Nephron progenitor cell (in vitro differentiated cells): ENCODE results near the gene SLC15A3.
A peak's percentile ranks its signal among the peaks of the same experiment; 100 is the strongest.

Experiments
- DNase-seq: peaks from one replicate; pipeline ENCODE4 v3.0.0; 2021
- H3K27ac Mint-ChIP-seq: 2 replicates; pipeline ENCODE4 v1.8.0; 2021; ENCODE audit warnings: mild to moderate bottlenecking, moderate library complexity, mixed read lengths
- H3K27me3 Mint-ChIP-seq: 2 replicates; pipeline ENCODE4 v1.8.0; 2021; ENCODE audit warnings: mild to moderate bottlenecking, low read depth, mixed read lengths; ENCODE audit not compliant: poor library complexity
- H3K36me3 Mint-ChIP-seq: 2 replicates; pipeline ENCODE4 v1.8.0; 2021; ENCODE audit warnings: low read depth, mixed read lengths
- H3K4me1 Mint-ChIP-seq: 2 replicates; pipeline ENCODE4 v1.8.0; 2021; ENCODE audit warnings: mixed read lengths
- H3K4me3 Mint-ChIP-seq: 2 replicates; pipeline ENCODE4 v1.8.0; 2021; ENCODE audit warnings: mild to moderate bottlenecking, moderate library complexity, mixed read lengths
- H3K9me3 Mint-ChIP-seq: 2 replicates; pipeline ENCODE4 v1.8.0; 2021; ENCODE audit warnings: mild to moderate bottlenecking, moderate library complexity, mixed read lengths
- TF ChIP-seq, protein P1 (sequence below): fragments of 200-600 bp; sonication (generic); IDR thresholded peaks from 2 replicates; pipeline ENCODE4 v1.5.0; 2021; ENCODE audit warnings: antibody characterized with exemption

The SLC15A3 gene

DNA sequence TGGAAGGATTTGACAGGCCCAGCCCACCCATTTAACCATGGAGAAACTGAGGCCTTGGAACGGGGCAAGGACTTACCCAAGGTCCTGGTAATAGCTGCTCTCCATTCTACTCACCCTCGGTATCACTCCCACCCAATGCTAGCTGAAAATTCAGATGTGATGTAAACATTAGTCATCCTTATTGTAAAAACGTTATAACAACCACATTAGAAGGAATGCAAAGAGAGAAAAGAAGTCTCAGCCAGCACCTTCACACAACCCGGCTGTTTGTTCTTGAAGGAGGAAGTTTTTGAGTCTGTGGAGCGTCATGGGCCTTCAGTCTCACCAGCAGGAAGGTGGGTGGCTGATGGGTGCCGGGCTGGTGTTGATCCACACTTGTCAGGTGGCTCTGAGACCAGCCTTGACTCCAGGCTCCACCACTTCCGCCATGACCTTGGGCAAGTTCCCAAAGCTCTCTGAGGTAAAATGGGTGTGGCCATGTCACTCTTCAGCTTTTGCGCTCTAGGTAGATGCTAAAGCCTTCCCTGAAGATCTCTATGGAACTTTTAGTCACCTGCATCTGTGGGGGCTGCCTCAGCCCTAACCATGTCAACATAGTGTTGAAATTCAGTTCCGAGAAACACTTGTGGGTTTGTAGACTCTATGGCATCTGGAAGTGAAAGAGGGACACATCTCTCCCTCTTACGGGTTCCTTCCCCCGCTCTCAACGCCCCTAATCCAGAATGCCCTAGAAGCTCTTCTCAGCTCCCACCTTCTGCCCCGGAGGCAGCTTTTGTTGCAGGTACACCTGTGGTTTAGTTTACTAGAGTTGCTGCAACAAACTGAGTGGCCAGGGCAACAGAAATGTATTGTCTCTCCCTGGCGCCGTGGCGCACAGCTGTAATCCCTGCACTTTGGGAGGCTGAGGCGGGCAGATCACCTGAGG, 34.3 kb upstream of the SLC15A3 start:
- H3K4me1 Mint-ChIP-seq: peaks cover 33% of the 10 kb centered on the region
- H3K9me3 Mint-ChIP-seq: no peaks in the 10 kb centered on the region
- H3K4me3 Mint-ChIP-seq: no peak overlapping the region
- TF ChIP-seq, protein P1, sequence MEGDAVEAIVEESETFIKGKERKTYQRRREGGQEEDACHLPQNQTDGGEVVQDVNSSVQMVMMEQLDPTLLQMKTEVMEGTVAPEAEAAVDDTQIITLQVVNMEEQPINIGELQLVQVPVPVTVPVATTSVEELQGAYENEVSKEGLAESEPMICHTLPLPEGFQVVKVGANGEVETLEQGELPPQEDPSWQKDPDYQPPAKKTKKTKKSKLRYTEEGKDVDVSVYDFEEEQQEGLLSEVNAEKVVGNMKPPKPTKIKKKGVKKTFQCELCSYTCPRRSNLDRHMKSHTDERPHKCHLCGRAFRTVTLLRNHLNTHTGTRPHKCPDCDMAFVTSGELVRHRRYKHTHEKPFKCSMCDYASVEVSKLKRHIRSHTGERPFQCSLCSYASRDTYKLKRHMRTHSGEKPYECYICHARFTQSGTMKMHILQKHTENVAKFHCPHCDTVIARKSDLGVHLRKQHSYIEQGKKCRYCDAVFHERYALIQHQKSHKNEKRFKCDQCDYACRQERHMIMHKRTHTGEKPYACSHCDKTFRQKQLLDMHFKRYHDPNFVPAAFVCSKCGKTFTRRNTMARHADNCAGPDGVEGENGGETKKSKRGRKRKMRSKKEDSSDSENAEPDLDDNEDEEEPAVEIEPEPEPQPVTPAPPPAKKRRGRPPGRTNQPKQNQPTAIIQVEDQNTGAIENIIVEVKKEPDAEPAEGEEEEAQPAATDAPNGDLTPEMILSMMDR: no peak
- peaks cover 14% of the 10 kb centered on the region for H3K27me3 Mint-ChIP-seq
- H3K36me3 Mint-ChIP-seq: no peaks in the 10 kb centered on the region
- no peak for DNase-seq
- no peak overlapping the region for H3K27ac Mint-ChIP-seq

DNA sequence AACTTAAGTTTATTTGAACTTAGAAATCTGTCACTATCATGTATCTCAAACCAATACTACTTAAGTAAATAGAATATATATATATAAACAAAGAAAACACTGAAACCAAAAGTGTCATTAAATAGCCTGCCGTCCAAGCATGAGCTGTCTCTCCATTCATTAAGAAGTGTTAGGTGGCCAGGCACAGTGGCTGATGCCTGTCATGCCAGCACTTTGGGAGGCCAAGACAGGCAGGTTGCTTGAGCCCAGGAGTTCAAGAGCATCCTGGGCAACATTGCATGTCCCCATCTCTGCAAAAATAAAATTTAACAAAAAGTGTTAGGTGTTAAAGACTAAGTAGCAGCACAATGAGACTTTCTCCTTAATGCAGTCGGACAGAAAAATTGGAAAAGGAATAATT, 33.5 kb upstream of the SLC15A3 start:
- no peak for DNase-seq
- Mint-ChIP-seq H3K36me3 (no peaks in the 10 kb centered on the region), H3K4me1 (peaks cover 33% of the 10 kb centered on the region), H3K4me3 (no peak overlapping the region), H3K27ac (no peak overlapping the region), H3K9me3 (no peaks in the 10 kb centered on the region), H3K27me3 (peaks cover 14% of the 10 kb centered on the region)
- TF ChIP-seq, protein P1: no peak

DNA sequence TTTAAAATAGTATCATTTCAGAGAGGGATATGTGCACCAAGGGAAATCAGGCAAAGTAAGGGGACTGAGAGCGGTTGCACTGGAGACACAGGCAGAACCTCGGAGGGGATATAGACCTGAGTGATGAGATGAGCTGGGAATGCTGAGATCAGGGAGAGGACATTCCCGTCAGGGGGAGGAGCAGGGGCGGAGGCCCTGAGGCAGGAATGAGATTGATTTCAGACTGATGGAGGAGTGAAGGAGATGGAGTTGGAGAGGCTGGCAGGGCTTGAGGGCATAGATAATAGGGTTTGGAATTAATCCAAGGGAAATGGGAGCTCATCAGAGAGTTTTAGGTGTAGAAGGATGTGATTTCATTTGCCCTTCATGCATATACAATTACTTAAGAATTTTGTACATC, 32.7 kb upstream of the SLC15A3 start:
- Mint-ChIP-seq H3K27me3 (peaks cover 16% of the 10 kb centered on the region), H3K4me1 (peaks cover 33% of the 10 kb centered on the region), H3K4me3 (no peak overlapping the region), H3K36me3 (no peaks in the 10 kb centered on the region), H3K9me3 (no peaks in the 10 kb centered on the region), H3K27ac (no peak overlapping the region)
- TF ChIP-seq, protein P1: no peak
- no peak for DNase-seq

DNA sequence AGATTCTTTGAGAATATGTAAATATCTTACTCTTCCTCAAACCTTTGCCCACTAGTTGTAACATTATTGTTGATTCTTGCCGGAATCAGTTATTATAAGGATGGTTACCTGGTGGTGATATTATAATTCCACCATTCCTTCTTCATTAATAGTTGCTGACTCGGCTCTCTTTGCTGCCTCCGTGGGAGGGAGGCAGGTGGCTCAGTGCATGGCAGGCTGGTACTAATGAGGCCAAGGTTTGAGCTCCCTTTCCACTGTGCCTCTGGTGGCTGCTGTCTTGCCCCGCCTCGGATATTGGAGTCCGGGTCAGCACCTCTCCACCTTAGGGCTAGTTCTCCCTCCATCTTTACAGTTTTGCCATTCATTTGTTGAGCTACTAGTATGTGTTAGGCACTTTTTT, 32.2 kb upstream of the SLC15A3 start:
- Mint-ChIP-seq H3K9me3 (no peaks in the 10 kb centered on the region), H3K27me3 (peaks cover 15% of the 10 kb centered on the region), H3K27ac (no peak overlapping the region), H3K36me3 (no peaks in the 10 kb centered on the region), H3K4me3 (no peak overlapping the region), H3K4me1 (peaks cover 28% of the 10 kb centered on the region)
- TF ChIP-seq, protein P1: no peak
- no peak for DNase-seq

DNA sequence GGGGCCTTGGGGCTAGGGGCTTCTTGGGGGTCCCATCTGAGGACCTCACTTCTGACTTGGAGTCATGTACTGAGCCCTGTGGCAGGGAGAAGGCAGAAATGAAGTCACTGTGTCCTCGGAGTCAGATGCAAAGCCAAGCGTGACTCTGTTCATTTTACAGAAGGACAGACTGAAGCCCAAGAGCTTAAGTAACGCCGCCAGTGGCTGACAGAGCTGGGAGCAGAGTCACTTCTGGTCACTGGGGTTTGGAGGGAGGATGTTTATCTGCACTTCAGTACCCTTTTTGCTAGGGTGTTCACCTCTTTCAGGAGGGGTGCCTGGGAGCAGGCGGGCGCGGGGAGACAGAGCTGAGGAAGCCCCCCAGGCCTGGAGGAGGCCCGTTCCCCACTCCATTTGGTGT, 30.2 kb upstream of the SLC15A3 start:
- H3K27ac Mint-ChIP-seq: peak overlapping the region; percentile 85
- no peak overlapping the region for H3K4me3 Mint-ChIP-seq
- DNase-seq: no peak
- H3K27me3 Mint-ChIP-seq: peaks cover 11% of the 10 kb centered on the region
- TF ChIP-seq, protein P1: no peak
- H3K36me3 Mint-ChIP-seq: no peaks in the 10 kb centered on the region
- no peaks in the 10 kb centered on the region for H3K9me3 Mint-ChIP-seq
- peaks cover 38% of the 10 kb centered on the region for H3K4me1 Mint-ChIP-seq

DNA sequence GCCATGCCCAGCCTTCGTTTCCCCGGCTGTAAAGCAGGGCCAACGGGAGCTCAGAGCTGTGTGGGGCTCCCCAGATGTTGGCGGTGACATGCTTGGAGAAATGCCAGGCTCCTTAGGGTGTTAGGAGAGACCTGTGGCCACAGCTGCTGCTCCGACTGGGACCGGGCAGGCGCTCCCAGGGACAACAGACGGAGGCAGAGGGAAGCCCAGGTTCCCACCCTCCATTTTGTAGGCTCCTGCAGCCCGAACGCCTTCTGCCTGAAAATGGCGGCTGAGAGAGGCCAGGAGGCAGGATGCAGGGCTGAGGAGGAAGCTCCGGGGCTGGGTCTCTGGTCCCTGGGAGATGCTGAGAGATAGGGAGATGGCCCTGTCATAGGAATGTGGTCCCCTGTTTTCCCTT, 29.5 kb upstream of the SLC15A3 start:
- H3K27ac Mint-ChIP-seq: no peak overlapping the region
- TF ChIP-seq, protein P1: no peak
- H3K9me3 Mint-ChIP-seq: no peaks in the 10 kb centered on the region
- peaks cover 8% of the 10 kb centered on the region for H3K27me3 Mint-ChIP-seq
- no peaks in the 10 kb centered on the region for H3K36me3 Mint-ChIP-seq
- no peak overlapping the region for H3K4me3 Mint-ChIP-seq
- no peak for DNase-seq
- H3K4me1 Mint-ChIP-seq: peaks cover 38% of the 10 kb centered on the region
